ENCODE measurements around the gene NRL.

DNA sequence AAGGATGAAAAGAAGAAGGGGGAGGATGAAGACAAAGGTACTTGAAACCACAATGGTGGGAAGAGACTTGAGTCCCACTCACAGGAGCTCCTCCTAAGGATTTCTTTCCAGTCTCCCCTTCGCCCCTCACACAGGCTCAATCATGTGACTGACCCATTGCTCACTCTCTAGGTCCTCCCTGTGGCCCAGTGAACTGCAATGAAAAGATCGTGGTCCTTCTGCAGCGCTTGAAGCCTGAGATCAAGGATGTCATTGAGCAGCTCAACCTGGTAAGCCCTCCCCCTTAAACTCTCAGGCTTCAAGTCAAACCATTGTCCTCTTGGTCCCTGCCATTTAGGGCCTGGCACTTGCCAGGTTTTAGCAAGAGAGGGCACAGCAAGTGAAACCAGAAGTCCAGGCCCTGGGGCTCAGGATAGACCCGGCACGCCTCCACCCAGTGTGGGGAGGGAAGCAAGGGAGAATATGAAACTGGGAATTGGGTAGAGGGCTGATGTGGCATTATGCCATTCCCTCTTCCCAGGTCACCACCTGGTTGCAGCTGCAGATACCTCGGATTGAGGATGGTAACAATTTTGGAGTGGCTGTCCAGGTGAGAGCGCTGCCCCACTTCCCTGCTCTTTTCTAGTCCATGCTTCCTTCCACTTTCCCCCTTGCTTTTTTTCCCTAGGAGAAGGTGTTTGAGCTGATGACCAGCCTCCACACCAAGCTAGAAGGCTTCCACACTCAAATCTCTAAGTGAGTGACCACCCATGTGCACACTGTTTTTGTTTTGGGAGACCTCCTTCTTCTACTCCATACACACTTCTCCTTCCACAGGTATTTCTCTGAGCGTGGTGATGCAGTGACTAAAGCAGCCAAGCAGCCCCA lies 23.0 kb upstream of the NRL start:
- TF ChIP-seq, protein P1, sequence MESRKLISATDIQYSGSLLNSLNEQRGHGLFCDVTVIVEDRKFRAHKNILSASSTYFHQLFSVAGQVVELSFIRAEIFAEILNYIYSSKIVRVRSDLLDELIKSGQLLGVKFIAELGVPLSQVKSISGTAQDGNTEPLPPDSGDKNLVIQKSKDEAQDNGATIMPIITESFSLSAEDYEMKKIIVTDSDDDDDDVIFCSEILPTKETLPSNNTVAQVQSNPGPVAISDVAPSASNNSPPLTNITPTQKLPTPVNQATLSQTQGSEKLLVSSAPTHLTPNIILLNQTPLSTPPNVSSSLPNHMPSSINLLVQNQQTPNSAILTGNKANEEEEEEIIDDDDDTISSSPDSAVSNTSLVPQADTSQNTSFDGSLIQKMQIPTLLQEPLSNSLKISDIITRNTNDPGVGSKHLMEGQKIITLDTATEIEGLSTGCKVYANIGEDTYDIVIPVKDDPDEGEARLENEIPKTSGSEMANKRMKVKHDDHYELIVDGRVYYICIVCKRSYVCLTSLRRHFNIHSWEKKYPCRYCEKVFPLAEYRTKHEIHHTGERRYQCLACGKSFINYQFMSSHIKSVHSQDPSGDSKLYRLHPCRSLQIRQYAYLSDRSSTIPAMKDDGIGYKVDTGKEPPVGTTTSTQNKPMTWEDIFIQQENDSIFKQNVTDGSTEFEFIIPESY (IDR thresholded peaks at IDR 0.05; ENCODE audit: extremely low read depth, insufficient replicate concordance, low read length): no peak
- no peak for TF ChIP-seq ZFX (IDR thresholded peaks at IDR 0.05)
- TF ChIP-seq, protein P2, sequence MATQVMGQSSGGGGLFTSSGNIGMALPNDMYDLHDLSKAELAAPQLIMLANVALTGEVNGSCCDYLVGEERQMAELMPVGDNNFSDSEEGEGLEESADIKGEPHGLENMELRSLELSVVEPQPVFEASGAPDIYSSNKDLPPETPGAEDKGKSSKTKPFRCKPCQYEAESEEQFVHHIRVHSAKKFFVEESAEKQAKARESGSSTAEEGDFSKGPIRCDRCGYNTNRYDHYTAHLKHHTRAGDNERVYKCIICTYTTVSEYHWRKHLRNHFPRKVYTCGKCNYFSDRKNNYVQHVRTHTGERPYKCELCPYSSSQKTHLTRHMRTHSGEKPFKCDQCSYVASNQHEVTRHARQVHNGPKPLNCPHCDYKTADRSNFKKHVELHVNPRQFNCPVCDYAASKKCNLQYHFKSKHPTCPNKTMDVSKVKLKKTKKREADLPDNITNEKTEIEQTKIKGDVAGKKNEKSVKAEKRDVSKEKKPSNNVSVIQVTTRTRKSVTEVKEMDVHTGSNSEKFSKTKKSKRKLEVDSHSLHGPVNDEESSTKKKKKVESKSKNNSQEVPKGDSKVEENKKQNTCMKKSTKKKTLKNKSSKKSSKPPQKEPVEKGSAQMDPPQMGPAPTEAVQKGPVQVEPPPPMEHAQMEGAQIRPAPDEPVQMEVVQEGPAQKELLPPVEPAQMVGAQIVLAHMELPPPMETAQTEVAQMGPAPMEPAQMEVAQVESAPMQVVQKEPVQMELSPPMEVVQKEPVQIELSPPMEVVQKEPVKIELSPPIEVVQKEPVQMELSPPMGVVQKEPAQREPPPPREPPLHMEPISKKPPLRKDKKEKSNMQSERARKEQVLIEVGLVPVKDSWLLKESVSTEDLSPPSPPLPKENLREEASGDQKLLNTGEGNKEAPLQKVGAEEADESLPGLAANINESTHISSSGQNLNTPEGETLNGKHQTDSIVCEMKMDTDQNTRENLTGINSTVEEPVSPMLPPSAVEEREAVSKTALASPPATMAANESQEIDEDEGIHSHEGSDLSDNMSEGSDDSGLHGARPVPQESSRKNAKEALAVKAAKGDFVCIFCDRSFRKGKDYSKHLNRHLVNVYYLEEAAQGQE (IDR thresholded peaks at IDR 0.05; ENCODE audit: low read depth): no peak
- TF ChIP-seq POLR2AphosphoS5 (IDR thresholded peaks at IDR 0.05; ENCODE audit: low read depth, low read length): peak; percentile 32

All from HCT116 (cell line).